HG03135 (cell line): ENCODE results near the gene SHC4.
"Not testable (repeated sequence)": the region's sequence is repeated elsewhere in the genome, so short reads cannot be mapped to it uniquely, and the experiment has no call there.

ENCODE experiments used
- ATAC-seq: cut with Tn5 transposase; IDR thresholded peaks from one replicate; pipeline ENCODE4 v1.9.1; 2021; ENCODE audit warnings: mild to moderate bottlenecking, moderate library complexity; ENCODE audit not compliant: unreplicated experiment

The SHC4 gene

GRCh38 chr15:48925714-48926223 is 38.0 kb downstream of the SHC4 start:
- ATAC-seq: no peak

GRCh38 chr15:48924528-48925393 is 39.0 kb downstream of the SHC4 start:
- ATAC-seq: no peak

GRCh38 chr15:48922046-48922445 is 41.7 kb downstream of the SHC4 start:
- ATAC-seq: no peak

- ATAC-seq: no peak
These were observed 47.0 kb downstream of the SHC4 start for GRCh38 chr15:48916721-48917120.

- ATAC-seq: no peak
These were observed 47.9 kb downstream of the SHC4 start for GRCh38 chr15:48915861-48916260.

- no peak for ATAC-seq
These were observed 49.0 kb downstream of the SHC4 start for GRCh38 chr15:48914717-48915116.

GRCh38 chr15:48913141-48913540 is 50.6 kb downstream of the SHC4 start:
- ATAC-seq: no peak

- not testable (repeated sequence) for ATAC-seq
These were observed 53.2 kb downstream of the SHC4 start for GRCh38 chr15:48910554-48910953.

GRCh38 chr15:48909313-48909712 is 54.4 kb downstream of the SHC4 start:
- not testable (repeated sequence) for ATAC-seq

GRCh38 chr15:48905847-48906246 is 57.9 kb downstream of the SHC4 start:
- no peak for ATAC-seq

- no peak for ATAC-seq
These were observed 58.5 kb downstream of the SHC4 start for GRCh38 chr15:48905216-48905615.

- ATAC-seq: no peak
These were observed 59.0 kb downstream of the SHC4 start for GRCh38 chr15:48904758-48905157.

GRCh38 chr15:48899793-48900192 is 63.9 kb downstream of the SHC4 start:
- ATAC-seq: no peak

- ATAC-seq: no peak
These were observed 65.3 kb downstream of the SHC4 start for GRCh38 chr15:48898446-48898845.

GRCh38 chr15:48898032-48898431 is 65.7 kb downstream of the SHC4 start:
- no peak for ATAC-seq

- ATAC-seq: no peak
These were observed 66.6 kb downstream of the SHC4 start for GRCh38 chr15:48896869-48897814.

- ATAC-seq: no peak
These were observed 70.4 kb downstream of the SHC4 start for GRCh38 chr15:48893311-48893710.

GRCh38 chr15:48891232-48891765 is 72.4 kb downstream of the SHC4 start:
- no peak for ATAC-seq

GRCh38 chr15:48890375-48890972 is 73.2 kb downstream of the SHC4 start:
- no peak for ATAC-seq

GRCh38 chr15:48889925-48890324 is 73.8 kb downstream of the SHC4 start:
- no peak for ATAC-seq

- ATAC-seq: no peak
These were observed 74.9 kb downstream of the SHC4 start for GRCh38 chr15:48888836-48889235.
